Calu3 (cell line): Measurements from ENCODE around the gene IDS. TPM values are rescaled to one million over a fixed set of nuclear protein-coding genes. Genes with fewer than 3 reads are reported as not detected.
A peak's percentile ranks its signal among the peaks of the same experiment; 100 is the strongest.

Experiments used
- BruUV-seq: library from RNA; stranded (reverse); fragments of 400-500 nt; replicated peaks from 2 replicates; lab custom pipeline; 2021; lab: Mats Ljungman, UMichigan
- CTCF ChIA-PET: fragments of 300-600 bp; sonication (Branson Sonifier 250); formaldehyde crosslinking; loops from one replicate; lab custom pipeline; 2022; ENCODE audit warnings: antibody characterized with exemption; lab: Charles Lee
- DNase-seq: peaks from one replicate; pipeline ENCODE4 v3.0.0; 2022
- H3K27ac Mint-ChIP-seq: one replicate; pipeline ENCODE4 v1.8.0; 2022; ENCODE audit warnings: mixed read lengths; ENCODE audit not compliant: unreplicated experiment
- H3K27me3 Mint-ChIP-seq: one replicate; pipeline ENCODE4 v1.8.0; 2022; ENCODE audit warnings: mixed read lengths; ENCODE audit not compliant: unreplicated experiment
- H3K36me3 Mint-ChIP-seq: one replicate; pipeline ENCODE4 v1.8.0; 2022; ENCODE audit warnings: mild to moderate bottlenecking, moderate library complexity, mixed read lengths; ENCODE audit not compliant: insufficient read depth, unreplicated experiment
- H3K4me1 Mint-ChIP-seq: one replicate; pipeline ENCODE4 v1.8.0; 2022; ENCODE audit warnings: mild to moderate bottlenecking, low read depth, mixed read lengths; ENCODE audit not compliant: unreplicated experiment
- H3K4me3 Mint-ChIP-seq: one replicate; pipeline ENCODE4 v1.8.0; 2022; ENCODE audit warnings: mild to moderate bottlenecking, low read depth, moderate library complexity, mixed read lengths; ENCODE audit not compliant: unreplicated experiment
- H3K9me3 Mint-ChIP-seq: one replicate; pipeline ENCODE4 v1.8.0; 2022; ENCODE audit warnings: low read depth, mixed read lengths; ENCODE audit not compliant: unreplicated experiment
- intact Hi-C: fragments of 100-400 bp; cut with micrococcal nuclease; formaldehyde crosslinking; loops from one replicate; pipeline ENCODE4 v1.10.0; 2022; ENCODE audit not compliant: unreplicated experiment
- total RNA-seq: library from RNA; stranded (reverse); gene quantifications from 2 replicates; pipeline ENCODE4 v1.2.3, GENCODE V29; 2022
- TF ChIP-seq, protein P1 (sequence below): fragments of 200-600 bp; IDR thresholded peaks from one replicate; pipeline ENCODE4 v1.8.0; 2022; ENCODE audit warnings: antibody characterized with exemption; ENCODE audit not compliant: unreplicated experiment

Gene IDS
- total RNA-seq, 1 experiment from 2014 or later, result 84.4 TPM

DNA sequence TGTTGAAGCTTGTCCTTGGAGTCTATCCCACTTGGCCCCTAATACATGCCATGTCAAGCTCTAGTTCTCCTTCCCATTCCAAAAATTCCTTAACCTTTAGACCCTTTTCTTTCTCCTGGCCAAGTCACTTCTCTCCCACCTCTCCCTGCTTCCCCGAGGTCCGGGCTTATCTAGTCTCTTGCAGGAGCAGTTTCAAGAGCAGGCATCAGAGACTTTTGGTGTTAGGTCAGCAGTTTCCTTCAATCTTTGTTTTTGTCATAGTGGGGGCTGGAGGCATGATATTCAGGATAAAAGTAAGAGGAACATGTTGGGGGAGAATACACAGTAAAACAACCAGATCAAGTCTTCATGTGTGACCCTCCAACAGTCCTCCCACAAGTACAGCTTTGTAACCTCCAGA, 11.5 kb upstream of the IDS start:
- intact Hi-C loops, result no loop called here
- CTCF ChIA-PET, result no interaction called here
- no peak overlapping the region for H3K4me3 Mint-ChIP-seq

DNA sequence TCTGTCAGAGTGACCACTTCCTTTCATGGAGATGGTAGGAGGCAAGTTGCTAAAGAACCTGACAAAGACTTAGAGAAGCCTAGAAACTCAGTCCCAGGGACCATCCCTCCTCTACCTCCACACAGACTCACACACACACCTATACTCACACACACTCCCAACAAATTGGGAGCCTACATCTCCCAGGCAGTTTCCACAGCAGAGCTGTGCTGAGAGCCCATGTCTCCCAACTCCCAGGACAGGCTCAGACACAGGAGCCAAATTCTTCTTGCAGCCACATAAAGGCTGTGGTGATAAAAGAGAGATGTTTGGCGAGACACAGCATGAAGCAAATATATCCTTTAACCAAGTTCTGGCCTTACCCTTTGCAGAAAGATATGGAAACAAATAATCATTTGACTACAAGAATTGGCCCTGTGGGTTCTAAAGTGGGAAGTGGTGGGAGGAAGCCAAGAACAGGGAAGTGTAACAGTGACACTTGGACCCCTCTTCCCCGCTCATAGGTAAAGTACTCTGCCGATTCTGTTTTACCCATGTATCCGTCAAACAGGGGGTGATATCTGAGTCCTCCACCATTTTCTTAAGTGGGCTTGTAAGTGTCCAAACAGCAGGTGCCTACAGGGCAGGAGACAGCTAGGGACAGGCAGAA, 11.0 kb upstream of the IDS start:
- TF ChIP-seq, protein P1, sequence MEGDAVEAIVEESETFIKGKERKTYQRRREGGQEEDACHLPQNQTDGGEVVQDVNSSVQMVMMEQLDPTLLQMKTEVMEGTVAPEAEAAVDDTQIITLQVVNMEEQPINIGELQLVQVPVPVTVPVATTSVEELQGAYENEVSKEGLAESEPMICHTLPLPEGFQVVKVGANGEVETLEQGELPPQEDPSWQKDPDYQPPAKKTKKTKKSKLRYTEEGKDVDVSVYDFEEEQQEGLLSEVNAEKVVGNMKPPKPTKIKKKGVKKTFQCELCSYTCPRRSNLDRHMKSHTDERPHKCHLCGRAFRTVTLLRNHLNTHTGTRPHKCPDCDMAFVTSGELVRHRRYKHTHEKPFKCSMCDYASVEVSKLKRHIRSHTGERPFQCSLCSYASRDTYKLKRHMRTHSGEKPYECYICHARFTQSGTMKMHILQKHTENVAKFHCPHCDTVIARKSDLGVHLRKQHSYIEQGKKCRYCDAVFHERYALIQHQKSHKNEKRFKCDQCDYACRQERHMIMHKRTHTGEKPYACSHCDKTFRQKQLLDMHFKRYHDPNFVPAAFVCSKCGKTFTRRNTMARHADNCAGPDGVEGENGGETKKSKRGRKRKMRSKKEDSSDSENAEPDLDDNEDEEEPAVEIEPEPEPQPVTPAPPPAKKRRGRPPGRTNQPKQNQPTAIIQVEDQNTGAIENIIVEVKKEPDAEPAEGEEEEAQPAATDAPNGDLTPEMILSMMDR, result no peak
- CTCF ChIA-PET, result no interaction called here
- Mint-ChIP-seq H3K36me3 (peaks cover 4% of the 10 kb centered on the region), H3K27ac (no peak overlapping the region), H3K9me3 (no peaks in the 10 kb centered on the region), H3K27me3 (no peaks in the 10 kb centered on the region), H3K4me1 (peaks cover 21% of the 10 kb centered on the region), H3K4me3 (no peak overlapping the region)
- DNase-seq, result no peak
- no TSS peak for BruUV-seq
- intact Hi-C loops, result no loop called here

More for the DNA sequence above, 11.5 kb upstream of the IDS start:
- TF ChIP-seq, protein P1, result no peak
- DNase-seq, result no peak
- H3K27me3 Mint-ChIP-seq, result no peaks in the 10 kb centered on the region
- H3K27ac Mint-ChIP-seq, result no peak overlapping the region
- no TSS peak for BruUV-seq
- no peaks in the 10 kb centered on the region for H3K9me3 Mint-ChIP-seq
- no peaks in the 10 kb centered on the region for H3K36me3 Mint-ChIP-seq
- peaks cover 16% of the 10 kb centered on the region for H3K4me1 Mint-ChIP-seq

DNA sequence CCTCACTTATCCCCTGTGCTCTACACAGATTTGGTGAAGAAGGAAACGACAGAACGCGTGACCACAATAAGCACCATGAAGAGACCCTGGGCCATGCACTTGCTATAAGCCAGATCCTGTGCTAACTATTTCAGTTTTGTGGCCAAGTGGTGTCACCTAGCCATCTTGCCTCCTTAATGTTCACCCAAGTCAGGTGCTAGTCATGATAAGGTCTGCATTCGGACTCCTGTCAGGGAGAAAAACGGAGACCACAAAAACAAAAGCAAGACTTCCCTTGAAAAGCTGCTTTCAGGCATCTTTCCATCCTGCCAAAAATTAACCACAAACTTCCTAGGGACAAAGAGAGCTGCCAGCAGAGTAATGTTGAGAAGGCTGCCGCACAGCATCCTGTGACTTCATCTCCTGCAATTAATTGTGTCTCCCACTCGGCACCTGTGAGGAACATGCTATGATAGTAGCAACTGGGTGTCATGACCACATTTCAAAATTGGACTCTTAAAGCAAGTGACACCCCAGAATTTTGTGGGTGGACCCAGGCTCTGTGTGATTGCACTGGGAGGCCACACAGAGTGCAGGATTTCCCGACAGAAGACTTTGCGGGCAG, 8.8 kb upstream of the IDS start:
- H3K4me3 Mint-ChIP-seq, result no peak overlapping the region
- H3K27ac Mint-ChIP-seq, result no peak overlapping the region
- intact Hi-C loops, result no loop called here
- peaks cover 13% of the 10 kb centered on the region for H3K27me3 Mint-ChIP-seq
- TF ChIP-seq, protein P1, result no peak
- DNase-seq, result no peak
- H3K9me3 Mint-ChIP-seq, result no peaks in the 10 kb centered on the region
- peaks cover 6% of the 10 kb centered on the region for H3K36me3 Mint-ChIP-seq
- peaks cover 26% of the 10 kb centered on the region for H3K4me1 Mint-ChIP-seq
- CTCF ChIA-PET, result interaction anchor here (0.6 to 2.7 kb wide), 2 partner anchors 26 to 1133 kb away, joined by 3 to 6 read pairs; no protein-coding TSS in a partner anchor
- BruUV-seq, result no TSS peak

DNA sequence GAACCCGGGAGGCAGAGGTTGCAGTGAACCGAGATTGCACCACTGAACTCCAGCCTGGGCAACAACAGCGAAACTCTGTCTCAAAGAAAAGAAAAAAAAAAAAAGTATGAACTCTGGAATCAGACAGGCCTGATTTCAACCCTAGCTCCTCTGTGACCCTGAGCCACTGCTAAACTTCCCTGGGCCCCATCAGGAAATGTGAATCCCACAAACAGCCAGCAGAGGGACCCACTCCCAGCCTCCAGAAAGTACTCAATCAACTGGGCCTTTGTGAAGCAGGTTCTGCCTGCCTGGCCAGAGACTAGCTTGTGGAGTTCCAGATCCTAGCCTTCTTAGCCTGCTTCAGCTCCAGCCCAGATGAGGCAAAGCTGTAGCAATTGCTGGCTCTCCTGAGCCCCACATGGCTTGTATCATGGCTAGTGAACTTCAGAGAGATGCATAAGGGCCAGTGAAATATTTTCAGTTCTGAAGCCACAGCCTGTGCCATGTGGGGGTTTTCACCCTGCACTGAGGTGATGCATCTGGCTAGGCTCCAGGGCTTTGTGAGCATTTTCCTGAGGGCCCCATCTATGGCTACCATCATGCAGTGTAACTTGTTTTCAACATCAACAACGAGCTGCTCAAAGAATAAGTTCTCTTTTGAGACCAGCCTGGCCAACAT, 7.2 kb upstream of the IDS start:
- Mint-ChIP-seq H3K36me3 (peaks cover 6% of the 10 kb centered on the region), H3K9me3 (no peaks in the 10 kb centered on the region), H3K27me3 (peaks cover 21% of the 10 kb centered on the region), H3K4me1 (peaks cover 20% of the 10 kb centered on the region), H3K27ac (no peak overlapping the region), H3K4me3 (no peak overlapping the region)
- intact Hi-C loops, result no loop called here
- CTCF ChIA-PET, result interaction anchor here (0.5 to 2.7 kb wide), 8 partner anchors 10 to 427 kb away, joined by 3 to 7 read pairs (median 4); partner anchors contain the start of gene EOLA1
- peak; percentile 68 for DNase-seq
- no TSS peak for BruUV-seq
- TF ChIP-seq, protein P1, result peak; percentile 35
